OCI-LY1 (cell line): ENCODE data around the gene ABCC4.

Experiments used
- H2AFZ ChIP-seq: fragments of 200-600 bp; sonication (generic), shearing (Covaris generic); 2 replicates; pipeline ENCODE4 v1.6.0; 2014; ENCODE audit warnings: antibody characterized with exemption, mild to moderate bottlenecking, low read length
- H3F3A ChIP-seq: fragments of 200-600 bp; sonication (generic), shearing (Covaris generic); 2 replicates; pipeline ENCODE4 v1.6.0; 2014; ENCODE audit warnings: mild to moderate bottlenecking, antibody characterized with exemption, low read length, moderate library complexity; ENCODE audit not compliant: insufficient read depth
- H3K27ac ChIP-seq: fragments of 200-600 bp; sonication (generic); 2 replicates; pipeline ENCODE4 v1.5.1; 2014; ENCODE audit warnings: low read length, mixed run types, mild to moderate bottlenecking, low read depth; ENCODE audit not compliant: poor library complexity, severe bottlenecking
- H3K27me3 ChIP-seq: fragments of 200-600 bp; sonication (generic); 2 replicates; pipeline ENCODE4 v1.6.0; 2014; ENCODE audit warnings: antibody characterized with exemption, mild to moderate bottlenecking, low read length, moderate library complexity; ENCODE audit not compliant: insufficient read depth
- H3K36me3 ChIP-seq: fragments of 200-600 bp; sonication (generic); 2 replicates; pipeline ENCODE4 v1.6.1; 2014; ENCODE audit warnings: mild to moderate bottlenecking, antibody characterized with exemption, low read length, moderate library complexity, mixed read lengths; ENCODE audit not compliant: insufficient read depth
- H3K4me1 ChIP-seq: fragments of 200-600 bp; sonication (generic); 2 replicates; pipeline ENCODE4 v1.5.1; 2014; ENCODE audit warnings: mild to moderate bottlenecking, low read length, moderate library complexity; ENCODE audit not compliant: insufficient read depth, severe bottlenecking
- H3K4me2 ChIP-seq: fragments of 200-600 bp; sonication (generic), shearing (Covaris generic); 2 replicates; pipeline ENCODE4 v1.6.1; 2014; ENCODE audit warnings: low read length
- H3K4me3 ChIP-seq: fragments of 200-600 bp; sonication (generic); 2 replicates; pipeline ENCODE4 v1.5.1; 2014; ENCODE audit warnings: low read length, low read depth, mild to moderate bottlenecking, mixed read lengths; ENCODE audit not compliant: poor library complexity, severe bottlenecking
- H3K79me2 ChIP-seq: fragments of 200-600 bp; shearing (Covaris generic); 2 replicates; pipeline ENCODE4 v1.6.1; 2016; ENCODE audit warnings: mixed run types, low read length, mixed read lengths; ENCODE audit not compliant: insufficient read depth
- H3K9ac ChIP-seq: fragments of 200-600 bp; sonication (generic), shearing (Covaris generic); 2 replicates; pipeline ENCODE4 v1.6.1; 2014; ENCODE audit warnings: mild to moderate bottlenecking, low read length, mixed read lengths
- H3K9me2 ChIP-seq: fragments of 200-600 bp; sonication (generic), shearing (Covaris generic); 2 replicates; pipeline ENCODE4 v1.6.1; 2014; ENCODE audit warnings: low read depth, mild to moderate bottlenecking, low read length, mixed read lengths
- H3K9me3 ChIP-seq: fragments of 200-600 bp; shearing (Covaris generic); 2 replicates; pipeline ENCODE4 v1.6.1; 2014; ENCODE audit warnings: low read length, mixed read lengths
- H4K20me1 ChIP-seq: fragments of 200-600 bp; sonication (generic), shearing (Covaris generic); 2 replicates; pipeline ENCODE4 v1.6.0; 2016; ENCODE audit warnings: mild to moderate bottlenecking, low read length; ENCODE audit not compliant: insufficient read depth
- CTCF ChIP-seq: fragments of 200-600 bp; sonication (generic), shearing (Covaris generic); IDR thresholded peaks from 2 replicates; pipeline ENCODE4 v1.5.1; 2017; ENCODE audit warnings: mild to moderate bottlenecking, antibody characterized with exemption, low read length, moderate library complexity, mixed read lengths
- EZH2 ChIP-seq: fragments of 200-600 bp; sonication (generic), shearing (Covaris generic); IDR thresholded peaks from 2 replicates; pipeline ENCODE4 v1.8.0; 2017; ENCODE audit warnings: borderline replicate concordance, mixed run types, mild to moderate bottlenecking, antibody characterized with exemption, low read length, moderate library complexity, mixed read lengths

ABCC4 gene

GRCh38 chr13:95153647-95154412, 147.4 kb downstream of the ABCC4 start:
- Histone ChIP-seq H3K36me3 (peaks cover 6% of the 10 kb centered on the region; the same call in 1 of the 2 replicates), H2AFZ (no peak overlapping the region), H3F3A (no peaks in the 10 kb centered on the region), H4K20me1 (no peaks in the 10 kb centered on the region), H3K9ac (no peak overlapping the region), H3K9me2 (no peaks in the 10 kb centered on the region), H3K4me1 (no peaks in the 10 kb centered on the region), H3K27ac (no peak overlapping the region), H3K4me3 (no peak overlapping the region), H3K27me3 (no peaks in the 10 kb centered on the region), H3K79me2 (no peaks in the 10 kb centered on the region), H3K4me2 (no peak overlapping the region), H3K9me3 (no peaks in the 10 kb centered on the region)
- TF ChIP-seq EZH2 (no peak), CTCF (no peak)

DNA sequence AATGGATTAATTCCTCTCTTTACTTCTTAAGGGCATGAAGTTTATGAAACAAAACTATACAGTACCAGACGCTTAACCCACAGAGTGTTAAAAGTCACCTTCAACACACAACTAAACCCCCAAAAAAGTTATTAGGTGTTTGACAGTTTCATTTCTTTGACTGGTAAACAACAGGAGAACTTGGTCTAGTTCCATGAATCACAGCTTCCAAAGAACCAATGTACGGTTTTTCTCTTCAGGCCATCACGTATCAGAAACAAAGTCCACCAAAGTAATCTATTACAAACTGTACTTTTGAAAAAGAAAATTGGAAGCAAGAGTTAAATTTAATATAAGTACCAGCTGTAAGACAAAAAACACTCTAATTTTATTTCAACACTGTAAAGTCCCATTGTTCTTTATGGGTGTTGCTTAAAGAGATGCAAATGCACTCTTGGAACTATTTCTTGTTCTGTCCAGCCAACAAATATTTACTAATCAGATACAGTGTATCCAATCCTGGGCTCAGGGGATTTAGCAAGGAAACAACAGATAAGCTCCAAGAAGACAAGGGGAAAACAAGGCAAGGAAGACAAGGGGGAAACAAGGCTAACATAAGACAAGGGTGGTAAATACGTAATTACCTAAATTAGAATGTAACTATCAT, 149.2 kb downstream of the ABCC4 start:
- Histone ChIP-seq H3K36me3 (peaks cover 6% of the 10 kb centered on the region; the same call in 1 of the 2 replicates), H3F3A (no peaks in the 10 kb centered on the region), H3K4me3 (no peak overlapping the region), H3K27ac (no peak overlapping the region), H3K4me2 (no peak overlapping the region), H4K20me1 (no peaks in the 10 kb centered on the region), H3K9me3 (no peaks in the 10 kb centered on the region), H3K4me1 (no peaks in the 10 kb centered on the region), H3K9ac (no peak overlapping the region), H3K79me2 (no peaks in the 10 kb centered on the region), H2AFZ (no peak overlapping the region), H3K27me3 (no peaks in the 10 kb centered on the region), H3K9me2 (no peaks in the 10 kb centered on the region)
- TF ChIP-seq CTCF (no peak), EZH2 (no peak)

GRCh38 chr13:95150555-95150954, 150.7 kb downstream of the ABCC4 start:
- Histone ChIP-seq H3K27ac (no peak overlapping the region), H3K9ac (no peak overlapping the region), H3K9me3 (no peaks in the 10 kb centered on the region), H3K79me2 (no peaks in the 10 kb centered on the region), H3K9me2 (no peaks in the 10 kb centered on the region), H4K20me1 (no peaks in the 10 kb centered on the region), H3K36me3 (peaks cover 7% of the 10 kb centered on the region; the same call in 1 of the 2 replicates), H3K4me1 (no peaks in the 10 kb centered on the region), H2AFZ (no peak overlapping the region), H3F3A (no peaks in the 10 kb centered on the region), H3K4me2 (no peak overlapping the region), H3K27me3 (no peaks in the 10 kb centered on the region), H3K4me3 (no peak overlapping the region)
- no peak for TF ChIP-seq CTCF
- TF ChIP-seq EZH2: no peak
